OCI-LY3 (cell line): Measurements from ENCODE around the gene LPP.

Experiments used
- CTCF ChIP-seq: fragments of 200-600, 300-600 bp; sonication (generic); IDR thresholded peaks from 2 replicates; pipeline ENCODE4 v1.5.1; 2014; ENCODE audit warnings: antibody characterized with exemption, low read length, low read depth
- EZH2phosphoT487 ChIP-seq: fragments of 200-600 bp; shearing (Covaris generic); IDR thresholded peaks from 2 replicates; pipeline ENCODE4 v1.6.1; 2018; ENCODE audit warnings: antibody characterized with exemption, mixed run types, low read depth

GRCh38 chr3:188798556-188799145, 644.7 kb downstream of the LPP start:
- TF ChIP-seq CTCF (no peak), EZH2phosphoT487 (no peak)
